Midbrain (tissue), 1 donor: ENCODE measurements around the gene ARHGEF4.
"Not testable (repeated sequence)": the region's sequence is repeated elsewhere in the genome, so short reads cannot be mapped to it uniquely, and the experiment has no call there.

ENCODE experiments used
- DNase-seq: peaks from one replicate; lab custom pipeline; 2025; lab: John Stamatoyannopoulos, UW

Gene ARHGEF4

GRCh38 chr2:130884503-130884902, 47.8 kb downstream of the ARHGEF4 start:
- DNase-seq = no peak

- DNase-seq = no peak
Observed at GRCh38 chr2:130887643-130888042, 50.9 kb downstream of the ARHGEF4 start.

- no peak for DNase-seq
Observed at GRCh38 chr2:130890941-130891669, 54.4 kb downstream of the ARHGEF4 start.

- no peak for DNase-seq
Observed at GRCh38 chr2:130891966-130892365, 55.3 kb downstream of the ARHGEF4 start.

GRCh38 chr2:130892793-130893785, 56.4 kb downstream of the ARHGEF4 start:
- no peak for DNase-seq

- no peak for DNase-seq
Observed at GRCh38 chr2:130894326-130894942, 57.7 kb downstream of the ARHGEF4 start.

GRCh38 chr2:130896813-130897212, 60.1 kb downstream of the ARHGEF4 start:
- DNase-seq = no peak

- no peak for DNase-seq
Observed at GRCh38 chr2:130898553-130898952, 61.8 kb downstream of the ARHGEF4 start.

- no peak for DNase-seq
Observed at GRCh38 chr2:130899306-130899705, 62.6 kb downstream of the ARHGEF4 start.

- DNase-seq = no peak
Observed at GRCh38 chr2:130901061-130901460, 64.3 kb downstream of the ARHGEF4 start.

GRCh38 chr2:130901626-130902025, 64.9 kb downstream of the ARHGEF4 start:
- not testable (repeated sequence) for DNase-seq

GRCh38 chr2:130908832-130909231, 72.1 kb downstream of the ARHGEF4 start:
- no peak for DNase-seq

- no peak for DNase-seq
Observed at GRCh38 chr2:130910931-130911330, 74.2 kb downstream of the ARHGEF4 start.

GRCh38 chr2:130911482-130911881, 74.8 kb downstream of the ARHGEF4 start:
- DNase-seq = no peak

- DNase-seq = no peak
Observed at GRCh38 chr2:130911996-130912395, 75.3 kb downstream of the ARHGEF4 start.

- no peak for DNase-seq
Observed at GRCh38 chr2:130912471-130912870, 75.8 kb downstream of the ARHGEF4 start.

- DNase-seq = no peak
Observed at GRCh38 chr2:130913891-130914290, 77.2 kb downstream of the ARHGEF4 start.

GRCh38 chr2:130915149-130915548, 78.4 kb downstream of the ARHGEF4 start:
- no peak for DNase-seq

- DNase-seq = no peak
Observed at GRCh38 chr2:130915595-130916437, 79.1 kb downstream of the ARHGEF4 start.

GRCh38 chr2:130916438-130916705, 79.7 kb downstream of the ARHGEF4 start:
- DNase-seq = no peak

- no peak for DNase-seq
Observed at GRCh38 chr2:130917006-130917688, 80.4 kb downstream of the ARHGEF4 start.
